ENCODE results near the gene NEK4.
A peak's percentile ranks its signal among the peaks of the same experiment; 100 is the strongest.

The NEK4 gene

GRCh38 chr3:52792961-52793695 is 22.4 kb upstream of the NEK4 start:
- DNase-seq (ENCODE audit: low read depth): peak; percentile 19

- DNase-seq (ENCODE audit: low read depth): no peak
These were observed 21.7 kb upstream of the NEK4 start for GRCh38 chr3:52792413-52792812.

- no peak for DNase-seq (ENCODE audit: low read depth)
These were observed 21.2 kb upstream of the NEK4 start for GRCh38 chr3:52791928-52792327.

- no peak for DNase-seq (ENCODE audit: low read depth)
These were observed 20.6 kb upstream of the NEK4 start for GRCh38 chr3:52791366-52791765.

- no peak for DNase-seq (ENCODE audit: low read depth)
These were observed 20.0 kb upstream of the NEK4 start for GRCh38 chr3:52790741-52791140.

GRCh38 chr3:52790337-52790736 is 19.6 kb upstream of the NEK4 start:
- no peak for DNase-seq (ENCODE audit: low read depth)

GRCh38 chr3:52789746-52790040 is 19.0 kb upstream of the NEK4 start:
- no peak for DNase-seq (ENCODE audit: low read depth)

- no peak for DNase-seq (ENCODE audit: low read depth)
These were observed 18.4 kb upstream of the NEK4 start for GRCh38 chr3:52788890-52789745.

GRCh38 chr3:52787672-52788625 is 17.2 kb upstream of the NEK4 start:
- DNase-seq (ENCODE audit: low read depth): no peak

GRCh38 chr3:52787246-52787645 is 16.5 kb upstream of the NEK4 start:
- no peak for DNase-seq (ENCODE audit: low read depth)

- DNase-seq (ENCODE audit: low read depth): no peak
These were observed 15.8 kb upstream of the NEK4 start for GRCh38 chr3:52786330-52787215.

GRCh38 chr3:52784931-52785590 is 14.3 kb upstream of the NEK4 start:
- no peak for DNase-seq (ENCODE audit: low read depth)

- DNase-seq (ENCODE audit: low read depth): no peak
These were observed 13.4 kb upstream of the NEK4 start for GRCh38 chr3:52784021-52784621.

GRCh38 chr3:52783211-52783555 is 12.4 kb upstream of the NEK4 start:
- no peak for DNase-seq (ENCODE audit: low read depth)

GRCh38 chr3:52782412-52783210 is 11.9 kb upstream of the NEK4 start:
- no peak for DNase-seq (ENCODE audit: low read depth)

- no peak for DNase-seq (ENCODE audit: low read depth)
These were observed 11.0 kb upstream of the NEK4 start for GRCh38 chr3:52781741-52782140.

GRCh38 chr3:52779837-52780585 is 9.3 kb upstream of the NEK4 start:
- DNase-seq (ENCODE audit: low read depth): no peak

- no peak for DNase-seq (ENCODE audit: low read depth)
These were observed 8.5 kb upstream of the NEK4 start for GRCh38 chr3:52779011-52779836.

All from GM04504 (cell line).